Right lobe of liver (tissue), 4 donors: Measurements from ENCODE around the gene MCC.

Source experiments
- CTCF ChIP-seq, 4 donors: fragments of 200-600 bp in 3 of 4; fragments of 450-650 bp in 1 of 4; IDR thresholded peaks; one replicate each; pipeline versions ENCODE4 v1.5.1 to v1.8.0; 2016 to 2022; ENCODE audit warnings: antibody characterized with exemption in 4 of 4, mild to moderate bottlenecking in 2 of 4
- POLR2A ChIP-seq: fragments of 450-650 bp; IDR thresholded peaks from one replicate; pipeline ENCODE4 v1.6.1; 2017; ENCODE audit warnings: antibody characterized with exemption, mild to moderate bottlenecking
- donor health status: DM: no; HTN: no; CAD: no.
- donor health status: DM: no; HTN: no; CAD: no.
- donor health status: DM: no; HTN: yes; CAD: no.

DNA sequence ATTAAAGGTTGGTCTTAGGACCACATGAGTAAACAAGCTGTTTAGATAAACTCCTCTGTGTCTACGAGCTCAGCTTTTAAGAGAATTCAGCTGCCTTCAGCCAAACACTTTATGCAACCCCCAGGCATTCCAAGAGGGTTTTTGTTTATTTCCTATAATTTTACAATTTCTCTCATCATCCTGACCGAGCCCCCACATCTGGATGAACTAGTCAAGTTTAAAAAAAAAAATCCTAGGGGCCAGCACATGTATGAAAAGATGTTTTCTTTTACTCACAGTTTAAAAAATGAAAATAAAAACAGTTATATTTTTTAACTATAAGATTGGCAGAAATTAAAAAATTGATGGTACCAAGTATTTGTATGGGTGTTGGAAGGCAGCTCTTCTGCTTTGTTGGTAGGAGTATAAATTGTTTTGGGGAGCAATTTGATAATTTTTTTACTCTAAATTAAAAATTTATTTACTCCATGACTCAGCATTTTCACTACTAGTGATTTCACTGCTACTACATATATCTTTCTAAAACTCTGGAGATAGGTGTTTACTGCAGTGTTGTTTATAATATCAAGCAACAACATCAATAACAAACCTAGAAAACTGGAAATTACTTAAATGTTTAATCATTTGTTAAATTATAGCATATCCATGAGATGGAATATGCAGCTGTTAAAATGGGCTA, 43.4 kb upstream of the MCC start:
- no peak for TF ChIP-seq POLR2A
- no peak for TF ChIP-seq CTCF (IDR thresholded peaks at IDR 0.05)
